ENCODE data around the gene CSTPP1.

The CSTPP1 gene

GRCh38 chr11:47175746-47176327 lies 239.3 kb downstream of the CSTPP1 start:
- peak overlapping the region; percentile 77 for H3K27ac ChIP-seq (ENCODE audit: low read length)
- H3K27me3 ChIP-seq (ENCODE audit: insufficient read depth, low read length): no peaks in the 10 kb centered on the region
- no peaks in the 10 kb centered on the region for H3K4me1 ChIP-seq (ENCODE audit: insufficient read depth, low read length)
- H3K9me3 ChIP-seq (ENCODE audit: insufficient read depth, low read depth, low read length): no peaks in the 10 kb centered on the region
- H3K9ac ChIP-seq (ENCODE audit: low read depth, low read length): peak overlapping the region; percentile 98
- H3K4me3 ChIP-seq (ENCODE audit: low read length): peak overlapping the region; percentile 78
- peaks cover 58% of the 10 kb centered on the region for H3K36me3 ChIP-seq (ENCODE audit: insufficient read depth, low read depth, low read length)

GRCh38 chr11:47176328-47177228 lies 240.0 kb downstream of the CSTPP1 start, which contains the start of gene ARFGAP2:
Gene ARFGAP2, minus strand, starts transcription at chr11:47176879. Its CDS starts 26 bp downstream, at chr11:47176853.
- Histone ChIP-seq H3K27ac (ENCODE audit: low read length) (peak within 1 kb of the TSS; percentile 77), H3K9ac (ENCODE audit: low read depth, low read length) (peak within 1 kb of the TSS; percentile 98), H3K27me3 (ENCODE audit: insufficient read depth, low read length) (no peaks in the 10 kb centered on the region), H3K9me3 (ENCODE audit: insufficient read depth, low read depth, low read length) (no peaks in the 10 kb centered on the region), H3K36me3 (ENCODE audit: insufficient read depth, low read depth, low read length) (peaks cover 51% of the 10 kb centered on the region), H3K4me1 (ENCODE audit: insufficient read depth, low read length) (no peaks in the 10 kb centered on the region), H3K4me3 (ENCODE audit: low read length) (peak within 1 kb of the TSS; percentile 78)

DNA sequence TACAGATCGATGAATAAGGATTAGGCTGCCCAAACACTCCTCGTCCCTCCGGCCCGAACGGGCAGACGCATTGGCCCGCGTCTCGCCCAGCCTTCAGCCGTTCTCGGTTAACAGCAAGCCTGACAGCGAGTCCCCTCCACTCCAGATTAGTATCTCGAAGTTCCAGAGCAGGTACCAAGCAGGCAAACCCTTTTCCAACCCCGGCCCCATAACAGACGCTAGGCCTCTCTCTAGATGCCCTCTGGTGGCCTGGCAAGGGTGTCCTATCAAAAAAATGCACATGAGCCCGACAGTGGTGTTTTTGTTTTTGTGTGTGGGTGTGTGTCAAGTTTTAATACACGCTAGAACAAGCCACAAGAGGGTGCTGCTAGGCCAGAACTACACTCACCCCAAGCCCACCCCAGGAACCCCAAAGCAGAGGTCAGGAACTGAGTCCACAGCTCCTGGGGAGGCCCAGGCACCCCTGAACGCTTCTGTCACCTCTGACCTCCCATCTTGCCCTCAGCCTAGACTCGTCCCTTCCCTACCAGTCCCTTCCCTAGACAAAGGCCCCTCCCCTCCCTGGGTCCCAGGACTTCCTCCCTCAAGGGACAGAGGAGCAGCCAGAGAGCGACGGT lies 240.8 kb downstream of the CSTPP1 start:
- H3K4me3 ChIP-seq (ENCODE audit: low read length): peak overlapping the region; percentile 78
- H3K27me3 ChIP-seq (ENCODE audit: insufficient read depth, low read length): no peaks in the 10 kb centered on the region
- peak overlapping the region; percentile 86; the same call in 1 of the 2 replicates for H3K9ac ChIP-seq (ENCODE audit: low read depth, low read length)
- no peaks in the 10 kb centered on the region for H3K9me3 ChIP-seq (ENCODE audit: insufficient read depth, low read depth, low read length)
- peaks cover 43% of the 10 kb centered on the region for H3K36me3 ChIP-seq (ENCODE audit: insufficient read depth, low read depth, low read length)
- H3K27ac ChIP-seq (ENCODE audit: low read length): no peak overlapping the region
- H3K4me1 ChIP-seq (ENCODE audit: insufficient read depth, low read length): no peaks in the 10 kb centered on the region

GRCh38 chr11:47177846-47178245 lies 241.3 kb downstream of the CSTPP1 start:
- Histone ChIP-seq H3K27ac (ENCODE audit: low read length) (no peak overlapping the region), H3K36me3 (ENCODE audit: insufficient read depth, low read depth, low read length) (peaks cover 38% of the 10 kb centered on the region), H3K9me3 (ENCODE audit: insufficient read depth, low read depth, low read length) (no peaks in the 10 kb centered on the region), H3K4me1 (ENCODE audit: insufficient read depth, low read length) (no peaks in the 10 kb centered on the region), H3K4me3 (ENCODE audit: low read length) (peak overlapping the region; percentile 78; the same call in 1 of the 2 replicates), H3K9ac (ENCODE audit: low read depth, low read length) (peak overlapping the region; percentile 86; the same call in 1 of the 2 replicates), H3K27me3 (ENCODE audit: insufficient read depth, low read length) (no peaks in the 10 kb centered on the region)

DNA sequence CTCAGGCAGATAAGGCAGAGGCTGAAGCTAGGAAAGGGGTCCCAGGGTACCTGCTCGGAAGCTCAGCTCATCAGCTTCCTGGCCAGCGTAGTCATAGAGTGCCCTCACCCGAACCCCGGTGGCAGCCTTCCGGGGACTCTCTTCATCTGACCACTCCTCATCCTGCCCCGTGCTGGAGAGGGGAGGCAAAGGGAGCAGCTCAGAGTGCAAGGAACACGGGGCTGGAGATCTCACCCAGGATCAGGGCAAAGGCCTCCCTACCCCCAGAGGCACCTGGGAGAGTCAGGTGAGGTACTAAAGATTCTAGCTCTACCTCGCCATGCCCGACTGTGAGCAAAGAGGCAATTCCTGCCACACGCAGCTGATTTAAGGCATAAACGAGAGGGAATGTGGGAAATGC lies 241.8 kb downstream of the CSTPP1 start:
- no peaks in the 10 kb centered on the region for H3K4me1 ChIP-seq (ENCODE audit: insufficient read depth, low read length)
- H3K27me3 ChIP-seq (ENCODE audit: insufficient read depth, low read length): no peaks in the 10 kb centered on the region
- no peak overlapping the region for H3K9ac ChIP-seq (ENCODE audit: low read depth, low read length)
- H3K27ac ChIP-seq (ENCODE audit: low read length): no peak overlapping the region
- H3K9me3 ChIP-seq (ENCODE audit: insufficient read depth, low read depth, low read length): no peaks in the 10 kb centered on the region
- no peak overlapping the region for H3K4me3 ChIP-seq (ENCODE audit: low read length)
- peaks cover 34% of the 10 kb centered on the region for H3K36me3 ChIP-seq (ENCODE audit: insufficient read depth, low read depth, low read length)

- no peak overlapping the region for H3K4me3 ChIP-seq (ENCODE audit: low read length)
- H3K27me3 ChIP-seq (ENCODE audit: insufficient read depth, low read length): no peaks in the 10 kb centered on the region
- H3K27ac ChIP-seq (ENCODE audit: low read length): no peak overlapping the region
- H3K4me1 ChIP-seq (ENCODE audit: insufficient read depth, low read length): peaks cover 1% of the 10 kb centered on the region; the same call in 1 of the 2 replicates
- no peak overlapping the region; the same call in 1 of the 2 replicates for H3K9ac ChIP-seq (ENCODE audit: low read depth, low read length)
- no peaks in the 10 kb centered on the region for H3K9me3 ChIP-seq (ENCODE audit: insufficient read depth, low read depth, low read length)
- H3K36me3 ChIP-seq (ENCODE audit: insufficient read depth, low read depth, low read length): peaks cover 27% of the 10 kb centered on the region
Observed at GRCh38 chr11:47178737-47179654, 242.4 kb downstream of the CSTPP1 start.

DNA sequence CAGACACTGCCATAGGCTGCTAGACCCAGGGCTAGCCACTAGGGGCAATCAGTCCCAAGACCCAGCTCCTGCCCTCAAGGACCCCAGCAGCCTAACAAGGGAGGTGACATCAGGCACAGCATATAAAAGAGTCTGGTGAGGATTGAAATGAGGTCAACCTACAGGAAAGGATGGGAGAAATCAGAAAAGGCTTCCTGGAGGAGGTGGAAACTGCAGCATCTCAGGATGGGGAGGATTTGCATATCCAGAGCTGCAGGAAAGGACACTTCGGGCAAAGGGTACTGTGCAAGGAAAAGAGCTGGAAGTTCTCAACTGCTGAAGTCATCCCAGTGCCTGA lies 243.1 kb downstream of the CSTPP1 start:
- peaks cover 6% of the 10 kb centered on the region for H3K4me1 ChIP-seq (ENCODE audit: insufficient read depth, low read length)
- no peaks in the 10 kb centered on the region for H3K27me3 ChIP-seq (ENCODE audit: insufficient read depth, low read length)
- peaks cover 24% of the 10 kb centered on the region for H3K36me3 ChIP-seq (ENCODE audit: insufficient read depth, low read depth, low read length)
- no peak overlapping the region for H3K27ac ChIP-seq (ENCODE audit: low read length)
- H3K9me3 ChIP-seq (ENCODE audit: insufficient read depth, low read depth, low read length): no peaks in the 10 kb centered on the region
- no peak overlapping the region for H3K4me3 ChIP-seq (ENCODE audit: low read length)
- H3K9ac ChIP-seq (ENCODE audit: low read depth, low read length): peak overlapping the region; percentile 8; the same call in 1 of the 2 replicates

GRCh38 chr11:47180006-47180787 lies 243.6 kb downstream of the CSTPP1 start:
- no peaks in the 10 kb centered on the region for H3K27me3 ChIP-seq (ENCODE audit: insufficient read depth, low read length)
- H3K4me1 ChIP-seq (ENCODE audit: insufficient read depth, low read length): peaks cover 11% of the 10 kb centered on the region
- no peaks in the 10 kb centered on the region for H3K9me3 ChIP-seq (ENCODE audit: insufficient read depth, low read depth, low read length)
- H3K27ac ChIP-seq (ENCODE audit: low read length): no peak overlapping the region
- H3K4me3 ChIP-seq (ENCODE audit: low read length): no peak overlapping the region
- H3K36me3 ChIP-seq (ENCODE audit: insufficient read depth, low read depth, low read length): peaks cover 18% of the 10 kb centered on the region
- H3K9ac ChIP-seq (ENCODE audit: low read depth, low read length): peak overlapping the region; percentile 8; the same call in 1 of the 2 replicates

DNA sequence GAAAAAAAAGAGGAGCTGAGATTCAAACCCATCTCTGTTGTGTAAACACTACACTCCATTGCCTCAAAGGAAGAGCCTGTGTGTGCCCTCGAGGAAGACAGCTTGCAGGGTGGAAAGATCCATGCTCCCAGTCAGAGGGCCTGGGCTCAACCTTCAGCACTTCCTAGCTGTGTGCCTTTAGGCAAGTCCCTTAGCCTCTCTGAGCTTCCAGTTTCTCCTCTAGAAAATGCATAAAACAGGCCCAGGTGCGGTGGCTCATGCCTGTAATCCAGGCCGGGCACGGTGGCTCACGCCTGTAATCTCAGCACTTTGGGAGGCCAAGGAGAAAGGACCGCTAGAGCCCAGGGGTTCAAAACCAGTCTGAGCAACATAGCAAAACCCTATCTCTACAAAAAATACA lies 244.7 kb downstream of the CSTPP1 start:
- peaks cover 16% of the 10 kb centered on the region for H3K36me3 ChIP-seq (ENCODE audit: insufficient read depth, low read depth, low read length)
- H3K27ac ChIP-seq (ENCODE audit: low read length): no peak overlapping the region
- no peaks in the 10 kb centered on the region for H3K27me3 ChIP-seq (ENCODE audit: insufficient read depth, low read length)
- no peaks in the 10 kb centered on the region for H3K9me3 ChIP-seq (ENCODE audit: insufficient read depth, low read depth, low read length)
- H3K9ac ChIP-seq (ENCODE audit: low read depth, low read length): no peak overlapping the region
- peaks cover 11% of the 10 kb centered on the region for H3K4me1 ChIP-seq (ENCODE audit: insufficient read depth, low read length)
- no peak overlapping the region for H3K4me3 ChIP-seq (ENCODE audit: low read length)

DNA sequence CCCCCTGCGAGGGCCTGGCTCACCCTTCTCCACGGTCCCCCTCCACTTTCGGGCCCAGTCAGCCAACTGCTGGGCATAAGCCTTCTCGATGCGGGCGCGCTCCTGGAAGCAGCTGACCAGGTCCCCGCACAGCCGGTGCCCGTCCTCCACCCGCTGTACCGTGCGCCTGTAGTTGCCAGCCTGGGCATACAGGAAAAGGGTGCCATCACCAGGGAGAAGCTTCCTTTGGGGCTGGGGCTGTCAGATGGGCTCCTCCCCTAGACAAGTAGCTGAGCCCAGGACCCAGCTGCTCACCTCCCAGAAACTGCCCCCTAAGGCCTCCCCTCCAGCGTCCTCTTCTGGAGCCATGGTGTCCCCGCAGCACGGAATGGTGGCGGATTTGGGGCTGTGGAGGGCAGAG lies 245.8 kb downstream of the CSTPP1 start:
- Histone ChIP-seq H3K9ac (ENCODE audit: low read depth, low read length) (no peak overlapping the region), H3K27me3 (ENCODE audit: insufficient read depth, low read length) (peaks cover 10% of the 10 kb centered on the region), H3K4me1 (ENCODE audit: insufficient read depth, low read length) (peaks cover 11% of the 10 kb centered on the region), H3K36me3 (ENCODE audit: insufficient read depth, low read depth, low read length) (peaks cover 16% of the 10 kb centered on the region), H3K27ac (ENCODE audit: low read length) (no peak overlapping the region), H3K9me3 (ENCODE audit: insufficient read depth, low read depth, low read length) (no peaks in the 10 kb centered on the region), H3K4me3 (ENCODE audit: low read length) (no peak overlapping the region)

Measured in iPS-20b (cell line).